ENCODE data around the gene SSBP2.
"Not testable (repeated sequence)": the region's sequence is repeated elsewhere in the genome, so short reads cannot be mapped to it uniquely, and the experiment has no call there.

SSBP2 gene

GRCh38 chr5:81650987-81651386 lies 99.9 kb downstream of the SSBP2 start:
- no peak for DNase-seq

- no peak for DNase-seq
Observed at GRCh38 chr5:81646469-81646995, 104.4 kb downstream of the SSBP2 start.

- DNase-seq, result no peak
Observed at GRCh38 chr5:81642210-81642609, 108.7 kb downstream of the SSBP2 start.

- DNase-seq, result no peak
Observed at GRCh38 chr5:81639556-81639955, 111.3 kb downstream of the SSBP2 start.

- DNase-seq, result no peak
Observed at GRCh38 chr5:81638471-81638870, 112.4 kb downstream of the SSBP2 start.

GRCh38 chr5:81633891-81634290 lies 117.0 kb downstream of the SSBP2 start:
- DNase-seq, result no peak

- no peak for DNase-seq
Observed at GRCh38 chr5:81633471-81633870, 117.4 kb downstream of the SSBP2 start.

GRCh38 chr5:81632679-81633078 lies 118.2 kb downstream of the SSBP2 start:
- no peak for DNase-seq

- no peak for DNase-seq
Observed at GRCh38 chr5:81631621-81632020, 119.3 kb downstream of the SSBP2 start.

GRCh38 chr5:81631124-81631523 lies 119.8 kb downstream of the SSBP2 start:
- no peak for DNase-seq

GRCh38 chr5:81630684-81631083 lies 120.2 kb downstream of the SSBP2 start:
- DNase-seq, result no peak

- DNase-seq, result peak; percentile 10
Observed at GRCh38 chr5:81629986-81630385, 120.9 kb downstream of the SSBP2 start.

GRCh38 chr5:81628061-81628460 lies 122.8 kb downstream of the SSBP2 start:
- not testable (repeated sequence) for DNase-seq

GRCh38 chr5:81626524-81626923 lies 124.4 kb downstream of the SSBP2 start:
- peak; percentile 50 for DNase-seq

- no peak for DNase-seq
Observed at GRCh38 chr5:81609810-81610375, 141.0 kb downstream of the SSBP2 start.

GRCh38 chr5:81608976-81609375 lies 141.9 kb downstream of the SSBP2 start:
- DNase-seq, result no peak

GRCh38 chr5:81607693-81608092 lies 143.2 kb downstream of the SSBP2 start:
- DNase-seq, result no peak

- DNase-seq, result no peak
Observed at GRCh38 chr5:81606150-81606549, 144.7 kb downstream of the SSBP2 start.

GRCh38 chr5:81605299-81605698 lies 145.6 kb downstream of the SSBP2 start:
- DNase-seq, result no peak

- no peak for DNase-seq
Observed at GRCh38 chr5:81604193-81604592, 146.7 kb downstream of the SSBP2 start.

- no peak for DNase-seq
Observed at GRCh38 chr5:81601919-81602318, 149.0 kb downstream of the SSBP2 start.

GRCh38 chr5:81592085-81592484 lies 158.8 kb downstream of the SSBP2 start:
- DNase-seq, result not testable (repeated sequence)

- no peak for DNase-seq
Observed at GRCh38 chr5:81590498-81591384, 160.2 kb downstream of the SSBP2 start.

GRCh38 chr5:81579262-81579924 lies 171.5 kb downstream of the SSBP2 start:
- DNase-seq, result peak; percentile 41
